ENCODE data around the gene MATN4. TPM values are rescaled to one million over a fixed set of nuclear protein-coding genes. Genes with fewer than 3 reads are reported as not detected.

Gene MATN4
- polyA plus RNA-seq, 1 donor from 2014 or later, result not detected

DNA sequence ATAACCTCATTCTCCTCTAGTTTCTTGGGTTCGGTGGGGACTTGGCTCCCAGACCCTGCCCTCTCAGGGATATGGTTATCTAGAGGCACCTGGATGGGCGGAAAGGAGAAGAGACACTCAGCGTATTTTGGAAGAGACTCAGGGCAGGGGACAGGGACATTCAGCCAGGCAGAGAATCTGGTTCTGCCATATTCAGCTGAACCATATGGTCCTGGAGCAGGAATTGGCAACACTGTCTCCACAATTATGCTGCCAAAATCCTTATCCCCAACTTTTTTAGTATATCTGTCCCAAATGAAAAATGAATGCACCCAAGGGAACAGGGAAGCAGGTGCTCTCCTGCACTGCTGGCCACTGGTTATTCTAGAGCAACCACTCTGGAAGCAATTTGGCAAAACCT, 22.4 kb upstream of the MATN4 start:
- peak overlapping the region in 1 of 3 donors; percentile 81 for H3K27ac Mint-ChIP-seq
- peaks cover 0 to 10% (median 0%) of the 10 kb centered on the region in 3 donors for H3K4me1 Mint-ChIP-seq
- H3K27me3 Mint-ChIP-seq, result no peaks in the 10 kb centered on the region
- no peak overlapping the region for H3K4me3 Mint-ChIP-seq
- H3K36me3 Mint-ChIP-seq, result no peaks in the 10 kb centered on the region
- H3K9me3 Mint-ChIP-seq, result no peaks in the 10 kb centered on the region

DNA sequence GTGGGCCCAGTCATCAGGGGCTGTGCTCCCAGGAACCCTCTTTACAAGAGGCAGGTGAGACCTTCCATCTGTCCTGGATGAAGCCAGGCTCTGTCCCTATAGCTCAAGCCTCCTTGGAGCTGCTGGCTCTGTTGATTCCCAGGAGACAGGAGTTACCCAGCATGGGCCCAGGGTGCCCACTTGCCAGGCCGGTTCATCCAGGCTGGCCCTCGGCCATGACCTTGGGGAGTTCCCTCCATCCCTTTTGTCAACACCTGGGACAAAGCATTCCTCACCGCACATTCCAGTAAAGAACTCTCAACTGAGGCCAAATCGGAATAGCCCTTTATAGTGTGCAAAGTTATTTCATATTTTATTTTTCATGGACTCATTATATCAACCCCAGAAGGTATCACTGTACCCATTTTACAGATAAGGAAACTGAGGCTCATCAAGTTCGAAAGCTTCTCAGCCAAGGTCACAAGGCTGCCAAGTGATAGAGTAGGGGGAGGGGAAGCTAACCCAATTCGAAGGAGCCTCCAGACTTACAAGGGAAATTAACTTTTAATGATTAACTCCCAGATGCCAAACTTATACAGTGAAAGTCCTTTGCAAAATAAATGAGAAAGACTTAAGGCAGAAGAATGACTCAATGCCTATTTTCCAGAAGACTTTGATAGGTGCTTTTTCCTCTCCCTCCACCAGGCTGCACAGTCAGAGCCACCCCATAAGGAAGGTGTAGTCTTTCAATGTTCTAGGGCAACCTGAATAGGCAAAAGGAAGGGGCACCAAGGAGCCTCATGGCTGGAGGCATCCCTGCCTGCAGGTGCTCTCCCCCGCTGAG, 21.6 kb upstream of the MATN4 start:
- Mint-ChIP-seq H3K9me3 (no peaks in the 10 kb centered on the region), H3K4me3 (no peak overlapping the region), H3K4me1 (peaks cover 0 to 10% (median 0%) of the 10 kb centered on the region in 3 donors), H3K27ac (peak overlapping the region in 1 of 3 donors; percentile 46), H3K27me3 (no peaks in the 10 kb centered on the region), H3K36me3 (no peaks in the 10 kb centered on the region)

DNA sequence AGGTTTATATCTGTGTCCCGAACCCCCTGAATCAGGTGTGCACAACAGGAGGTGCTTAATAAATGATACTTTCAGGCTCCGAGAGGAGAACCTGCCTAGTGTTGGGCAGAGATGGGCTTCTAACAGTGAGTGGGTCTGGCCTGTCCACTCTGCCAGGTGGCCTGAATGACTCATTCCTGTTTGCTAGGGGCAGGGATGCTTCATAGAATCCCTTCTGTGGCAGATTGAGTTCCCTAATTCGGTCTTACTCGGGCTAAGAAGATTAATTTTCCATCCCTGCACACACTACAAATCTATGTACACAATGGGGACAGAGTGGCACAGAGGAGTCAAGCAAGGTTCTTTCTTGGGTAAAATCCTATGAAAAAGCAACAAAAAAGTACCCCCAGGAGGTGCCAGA, 20.4 kb upstream of the MATN4 start:
- Mint-ChIP-seq H3K4me1 (peaks cover 0 to 10% (median 0%) of the 10 kb centered on the region in 3 donors), H3K4me3 (no peak overlapping the region), H3K27me3 (no peaks in the 10 kb centered on the region), H3K36me3 (no peaks in the 10 kb centered on the region), H3K9me3 (no peaks in the 10 kb centered on the region), H3K27ac (no peak overlapping the region)

DNA sequence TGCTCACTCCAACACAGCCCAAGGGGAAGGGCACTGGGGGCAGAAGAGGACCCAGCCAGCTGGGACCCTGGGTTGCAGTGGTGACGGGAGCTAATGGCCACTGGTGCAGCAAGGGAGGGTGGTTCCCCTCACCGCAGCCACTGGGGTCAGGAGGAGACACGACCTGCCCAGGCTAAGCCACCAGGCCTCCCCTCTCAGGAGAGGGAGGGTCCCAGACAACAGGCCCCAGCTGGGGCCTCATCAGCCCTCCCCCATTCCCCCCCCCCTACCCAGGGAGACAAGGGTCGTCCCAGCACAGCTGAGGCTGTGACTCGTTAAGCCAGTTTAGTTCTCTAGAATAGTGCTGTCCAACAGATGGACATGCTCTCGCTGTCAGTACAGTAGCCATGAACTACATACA, 17.3 kb upstream of the MATN4 start:
- H3K9me3 Mint-ChIP-seq, result no peaks in the 10 kb centered on the region
- H3K27me3 Mint-ChIP-seq, result no peaks in the 10 kb centered on the region
- no peak overlapping the region for H3K4me3 Mint-ChIP-seq
- H3K4me1 Mint-ChIP-seq, result peaks cover 7 to 23% (median 8%) of the 10 kb centered on the region in 3 donors
- H3K27ac Mint-ChIP-seq, result no peak overlapping the region
- H3K36me3 Mint-ChIP-seq, result no peaks in the 10 kb centered on the region

DNA sequence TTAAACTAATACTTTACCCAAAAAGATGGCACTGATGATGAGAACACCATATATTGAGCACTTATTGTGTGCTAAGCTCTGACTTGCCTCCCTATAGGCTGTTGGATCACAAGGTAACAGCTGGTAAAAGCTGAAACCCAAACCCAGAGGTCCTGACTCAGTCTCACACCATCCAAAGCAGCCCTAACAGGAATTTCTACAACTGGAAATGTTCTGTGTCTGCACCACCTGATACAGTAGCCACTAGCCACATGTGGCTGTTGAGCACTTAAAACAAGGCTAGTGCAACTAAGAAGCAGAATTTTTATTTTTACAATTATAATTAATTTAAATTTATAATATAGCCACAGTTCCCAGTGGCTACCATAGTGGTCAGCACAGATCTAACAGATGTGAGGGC, 15.6 kb upstream of the MATN4 start:
- H3K36me3 Mint-ChIP-seq, result no peaks in the 10 kb centered on the region
- H3K27ac Mint-ChIP-seq, result no peak overlapping the region
- H3K9me3 Mint-ChIP-seq, result no peaks in the 10 kb centered on the region
- no peak overlapping the region for H3K4me3 Mint-ChIP-seq
- peaks cover 11 to 28% (median 14%) of the 10 kb centered on the region in 3 donors for H3K4me1 Mint-ChIP-seq
- no peaks in the 10 kb centered on the region for H3K27me3 Mint-ChIP-seq

DNA sequence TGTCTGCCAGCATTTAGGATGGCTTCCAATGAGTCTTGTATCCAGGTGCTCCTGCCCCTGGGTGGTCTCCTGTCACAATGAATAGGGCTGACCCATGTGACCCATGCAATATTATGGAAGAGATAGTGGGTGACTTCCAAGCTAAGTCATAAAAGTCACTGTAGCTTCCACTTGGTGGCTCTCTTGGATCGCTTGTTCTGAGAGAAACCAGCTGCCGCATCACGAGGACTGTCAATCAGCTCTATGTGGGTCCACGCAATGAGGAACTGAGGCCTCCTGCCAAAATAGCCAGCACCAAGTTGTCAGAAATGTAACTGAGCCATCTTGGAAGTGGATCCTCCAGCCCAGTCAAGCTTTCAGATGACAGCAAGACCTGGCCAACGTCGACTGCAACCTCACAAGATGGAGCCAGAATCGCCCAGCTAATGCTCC, 14.9 kb upstream of the MATN4 start:
- no peaks in the 10 kb centered on the region for H3K9me3 Mint-ChIP-seq
- H3K4me3 Mint-ChIP-seq, result no peak overlapping the region
- H3K36me3 Mint-ChIP-seq, result no peaks in the 10 kb centered on the region
- peak overlapping the region in 1 of 3 donors; percentile 27 for H3K27ac Mint-ChIP-seq
- H3K27me3 Mint-ChIP-seq, result no peaks in the 10 kb centered on the region
- H3K4me1 Mint-ChIP-seq, result peaks cover 11 to 23% (median 16%) of the 10 kb centered on the region in 3 donors

DNA sequence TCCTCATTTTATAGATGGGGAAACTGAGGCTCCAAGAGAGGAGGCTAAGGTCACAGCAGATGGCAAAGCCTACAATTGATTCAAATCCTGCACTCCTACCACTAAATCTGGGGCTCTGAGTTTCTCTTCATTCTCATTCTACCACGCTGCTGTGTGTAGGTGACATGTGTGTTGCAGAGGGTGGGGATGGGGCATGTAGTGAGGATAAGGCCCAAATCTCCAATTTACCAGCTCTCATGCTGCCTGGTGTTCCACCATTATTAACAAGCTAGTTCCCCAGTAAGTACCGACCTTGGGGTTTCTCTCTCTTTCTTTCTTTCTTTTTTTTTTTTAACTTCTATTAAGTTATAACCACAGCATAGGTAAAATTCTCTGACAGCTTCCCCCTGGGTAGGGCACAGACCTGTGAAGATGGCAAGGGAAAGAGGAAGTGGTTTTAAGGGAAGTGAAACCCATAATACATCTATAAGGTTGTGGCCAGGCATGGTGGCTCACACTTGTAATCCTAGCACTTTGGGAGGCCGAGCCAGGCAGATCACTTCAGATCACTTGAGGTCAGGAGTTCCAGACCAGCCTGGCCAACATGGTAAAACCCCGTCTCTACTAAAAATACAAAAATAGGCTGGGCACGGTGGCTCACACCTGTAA, 13.0 kb upstream of the MATN4 start:
- H3K9me3 Mint-ChIP-seq, result no peaks in the 10 kb centered on the region
- H3K27ac Mint-ChIP-seq, result peak overlapping the region; percentile 61 to 90 (median 82)
- peaks cover 3% of the 10 kb centered on the region for H3K27me3 Mint-ChIP-seq
- peaks cover 13 to 19% (median 16%) of the 10 kb centered on the region in 3 donors for H3K4me1 Mint-ChIP-seq
- peak overlapping the region in 3 of 4 donors; percentile 3 to 92 (median 89) for H3K4me3 Mint-ChIP-seq
- H3K36me3 Mint-ChIP-seq, result no peaks in the 10 kb centered on the region

DNA sequence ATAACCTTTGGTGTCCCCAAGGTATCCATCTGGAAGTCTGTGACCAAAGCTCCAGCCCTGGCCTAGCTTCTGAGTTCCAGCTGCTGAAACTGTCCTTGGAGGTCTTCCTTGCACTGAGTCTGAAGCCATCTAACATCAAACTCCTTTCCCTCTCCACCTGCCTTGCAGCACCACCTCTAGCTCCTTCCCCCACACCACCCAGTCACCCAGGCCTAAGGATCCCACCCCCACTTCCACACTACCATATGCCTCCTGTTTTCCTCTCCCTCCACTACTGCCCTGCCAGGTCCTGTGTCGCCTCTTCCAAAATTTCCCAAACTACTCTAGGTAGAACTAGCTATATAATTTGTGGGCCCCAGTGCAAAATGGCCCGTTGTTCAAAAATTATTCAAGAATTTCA, 10.8 kb upstream of the MATN4 start:
- H3K27me3 Mint-ChIP-seq, result peaks cover 14% of the 10 kb centered on the region
- no peak overlapping the region for H3K4me3 Mint-ChIP-seq
- no peaks in the 10 kb centered on the region for H3K9me3 Mint-ChIP-seq
- no peaks in the 10 kb centered on the region for H3K36me3 Mint-ChIP-seq
- peaks cover 15 to 19% (median 16%) of the 10 kb centered on the region in 3 donors for H3K4me1 Mint-ChIP-seq
- H3K27ac Mint-ChIP-seq, result peak overlapping the region in 1 of 3 donors; percentile 22

DNA sequence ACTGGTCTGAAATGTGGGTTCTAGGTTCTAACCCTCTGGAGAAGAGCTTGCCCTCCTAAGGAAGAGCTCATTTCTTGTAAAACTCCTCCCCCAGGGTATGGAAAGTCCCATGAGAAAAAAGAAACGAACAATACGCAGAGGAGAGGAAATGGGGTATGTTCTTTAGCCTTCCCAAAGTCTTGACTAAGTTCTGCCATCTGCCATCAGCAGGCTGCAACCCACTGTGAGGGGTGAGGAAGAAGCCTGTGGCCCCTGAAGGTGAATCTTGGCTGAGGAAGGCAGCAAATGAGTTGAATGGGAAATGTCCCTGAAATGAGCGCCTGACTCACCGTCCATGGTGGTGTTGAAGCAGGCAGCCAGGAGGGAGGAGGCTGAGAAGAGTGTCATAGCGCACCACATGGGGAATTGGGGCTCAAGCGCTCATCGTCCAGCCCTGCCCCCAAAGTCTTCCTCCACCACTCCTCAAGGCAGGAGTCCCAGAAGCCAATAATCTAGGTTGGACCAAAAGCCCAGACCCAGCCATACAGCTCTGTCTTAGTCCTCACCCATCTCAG, 10.4 kb upstream of the MATN4 start:
- Mint-ChIP-seq H3K4me3 (no peak overlapping the region), H3K36me3 (no peaks in the 10 kb centered on the region), H3K27me3 (peaks cover 19% of the 10 kb centered on the region), H3K4me1 (peaks cover 15 to 19% (median 16%) of the 10 kb centered on the region in 3 donors), H3K9me3 (no peaks in the 10 kb centered on the region), H3K27ac (no peak overlapping the region)

DNA sequence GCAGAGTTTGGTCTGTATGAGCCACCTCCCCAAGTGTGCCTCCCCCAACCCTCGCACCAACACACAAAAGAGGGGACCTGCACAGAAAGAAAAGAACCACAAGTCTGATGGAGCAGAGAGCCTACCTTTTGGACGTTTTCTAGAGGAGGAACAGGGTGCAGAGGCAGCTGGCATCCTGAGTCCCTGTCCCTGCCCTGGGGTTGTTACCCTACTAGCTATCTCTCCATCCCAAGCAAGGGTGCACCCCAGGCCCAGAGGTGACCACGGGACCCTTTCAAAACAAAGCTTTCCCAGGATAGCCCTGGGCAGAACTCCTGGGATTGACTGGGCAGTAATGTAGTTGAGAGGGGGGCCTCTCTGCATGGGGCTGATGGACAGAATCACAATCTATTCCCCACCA, 9.7 kb upstream of the MATN4 start:
- H3K36me3 Mint-ChIP-seq, result no peaks in the 10 kb centered on the region
- H3K4me1 Mint-ChIP-seq, result peaks cover 15 to 16% (median 15%) of the 10 kb centered on the region in 3 donors
- H3K9me3 Mint-ChIP-seq, result no peaks in the 10 kb centered on the region
- peak overlapping the region in 1 of 3 donors; percentile 14 for H3K27ac Mint-ChIP-seq
- peaks cover 20% of the 10 kb centered on the region for H3K27me3 Mint-ChIP-seq
- no peak overlapping the region for H3K4me3 Mint-ChIP-seq

DNA sequence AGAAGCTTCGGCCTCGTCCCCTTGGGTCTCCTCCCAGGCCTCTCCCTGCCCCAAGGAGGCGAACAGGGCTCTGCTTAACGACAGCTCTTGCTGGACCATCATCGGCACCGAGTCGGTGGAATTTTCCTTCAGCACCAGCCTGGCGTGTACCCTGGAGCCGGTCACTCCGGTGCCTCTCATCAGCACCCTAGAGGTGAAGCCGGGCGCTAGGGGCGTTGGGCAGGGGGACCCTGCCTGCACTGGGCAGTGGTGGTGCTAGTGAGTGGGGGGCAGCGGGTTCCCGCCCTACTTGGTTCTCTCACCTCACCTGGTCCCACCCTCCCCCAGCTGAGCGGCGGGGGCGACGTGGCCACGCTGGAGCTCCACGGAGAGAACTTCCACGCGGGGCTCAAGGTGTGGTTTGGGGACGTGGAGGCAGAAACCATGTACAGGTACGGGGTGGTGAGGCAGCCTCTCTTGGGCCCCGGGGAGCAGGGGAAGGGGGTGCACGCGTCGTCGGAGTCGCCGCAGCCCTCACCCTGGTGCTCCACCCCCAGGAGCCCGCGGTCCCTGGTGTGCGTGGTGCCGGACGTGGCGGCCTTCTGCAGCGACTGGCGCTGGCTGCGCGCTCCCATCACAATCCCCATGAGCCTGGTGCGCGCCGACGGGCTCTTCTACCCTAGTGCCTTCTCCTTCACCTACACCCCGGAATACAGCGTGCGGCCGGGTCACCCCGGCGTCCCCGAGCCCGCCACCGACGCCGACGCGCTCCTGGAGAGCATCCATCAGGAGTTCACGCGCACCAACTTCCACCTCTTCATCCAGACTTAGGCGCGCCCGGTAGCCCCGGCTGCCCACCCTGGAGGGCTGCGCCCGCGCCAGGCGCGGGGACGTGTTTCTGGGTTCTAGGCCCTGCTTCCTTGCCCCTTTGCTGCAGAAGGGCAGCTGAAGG, 8.3 kb upstream of the MATN4 start:
- Mint-ChIP-seq H3K4me3 (no peak overlapping the region), H3K4me1 (peaks cover 13 to 16% (median 15%) of the 10 kb centered on the region in 3 donors), H3K9me3 (no peaks in the 10 kb centered on the region), H3K36me3 (no peaks in the 10 kb centered on the region), H3K27ac (no peak overlapping the region), H3K27me3 (peaks cover 28% of the 10 kb centered on the region)

DNA sequence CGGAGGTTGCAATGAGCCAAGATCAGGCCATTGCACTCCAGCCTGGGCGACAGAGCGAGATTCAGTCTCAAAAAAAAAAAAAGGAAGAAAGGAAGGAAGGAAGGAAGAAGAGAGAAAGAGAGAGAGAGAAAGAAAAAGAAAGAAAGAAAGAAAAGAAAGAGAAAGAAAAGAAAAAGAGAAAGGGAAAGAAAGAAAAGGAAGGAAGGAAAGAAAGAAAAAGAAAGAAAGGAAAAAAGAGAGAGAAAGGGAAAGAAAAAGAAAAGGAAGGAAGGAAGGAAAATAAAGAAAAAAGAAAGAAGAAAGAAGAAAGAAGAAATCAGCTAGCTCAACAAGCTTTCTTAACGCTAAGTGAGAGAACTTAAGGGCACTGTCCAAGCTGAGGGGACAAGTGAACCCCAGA, 7.6 kb upstream of the MATN4 start:
- Mint-ChIP-seq H3K4me3 (no peak overlapping the region), H3K9me3 (no peaks in the 10 kb centered on the region), H3K27ac (no peak overlapping the region), H3K4me1 (peaks cover 5 to 13% (median 8%) of the 10 kb centered on the region in 3 donors), H3K36me3 (no peaks in the 10 kb centered on the region), H3K27me3 (peaks cover 34% of the 10 kb centered on the region)

DNA sequence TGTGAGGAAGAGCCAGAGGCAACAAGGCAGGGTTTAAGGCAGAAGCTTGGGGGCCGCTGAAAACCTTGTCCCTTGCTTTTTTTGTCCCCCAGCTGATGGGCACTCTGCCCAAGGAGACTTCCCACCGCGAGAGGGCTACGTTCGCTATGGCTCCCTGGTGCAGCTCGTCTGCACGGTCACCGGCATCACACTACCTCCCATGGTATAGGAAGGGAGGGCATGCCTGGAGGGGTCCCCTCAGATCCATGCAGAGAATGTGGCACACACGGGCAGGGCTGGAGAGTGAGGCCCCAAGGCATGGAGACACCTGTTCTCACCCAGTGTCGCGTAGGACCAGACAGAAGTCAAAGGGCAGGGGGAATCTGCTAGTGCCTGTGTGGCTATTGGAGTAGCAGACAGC, 5.8 kb upstream of the MATN4 start:
- Mint-ChIP-seq H3K9me3 (no peaks in the 10 kb centered on the region), H3K4me1 (peaks cover 0 to 6% (median 5%) of the 10 kb centered on the region in 3 donors), H3K27me3 (peaks cover 36% of the 10 kb centered on the region), H3K36me3 (no peaks in the 10 kb centered on the region), H3K4me3 (no peak overlapping the region), H3K27ac (peak overlapping the region in 1 of 3 donors; percentile 52)

DNA sequence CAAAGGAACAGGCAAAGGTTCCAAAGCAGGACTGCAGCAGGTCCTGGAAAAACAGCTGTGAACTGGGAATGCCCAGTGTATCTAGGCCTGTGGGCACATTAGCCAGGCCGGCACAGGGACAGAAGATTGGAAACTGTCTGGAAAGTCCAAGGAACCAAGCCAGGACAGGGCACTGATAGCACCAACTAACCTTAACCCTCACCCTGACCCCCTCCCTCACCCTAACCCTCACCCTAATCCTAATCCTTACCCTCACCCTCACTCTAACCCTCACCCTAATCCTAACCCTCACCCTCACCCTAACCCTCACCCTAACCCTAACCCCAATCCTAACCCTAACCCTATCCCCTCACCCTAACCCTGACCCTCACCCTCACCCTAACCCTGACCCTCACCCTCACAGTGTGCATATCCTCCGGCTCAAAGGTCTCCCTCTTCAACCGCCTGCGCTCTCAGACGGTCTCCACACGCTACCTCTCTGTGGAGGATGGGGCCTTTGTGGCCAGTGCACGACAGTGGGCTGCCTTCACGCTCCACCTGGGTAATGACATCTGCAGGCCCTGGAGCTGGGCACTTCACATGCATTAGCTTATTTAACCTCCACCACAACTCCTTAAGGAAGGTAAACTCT, 5.1 kb upstream of the MATN4 start:
- Mint-ChIP-seq H3K27ac (peak overlapping the region in 1 of 3 donors; percentile 52), H3K4me1 (peaks cover 0 to 5% (median 3%) of the 10 kb centered on the region in 3 donors), H3K27me3 (peaks cover 36% of the 10 kb centered on the region), H3K9me3 (no peaks in the 10 kb centered on the region), H3K36me3 (no peaks in the 10 kb centered on the region), H3K4me3 (no peak overlapping the region)

Data from IgD-negative memory B cell (primary cell).